HPDE6-E6E7 (cell line): ENCODE data around the gene BCAR1.
A peak's percentile ranks its signal among the peaks of the same experiment; 100 is the strongest.
"Not testable (repeated sequence)": the region's sequence is repeated elsewhere in the genome, so short reads cannot be mapped to it uniquely, and the experiment has no call there.

ENCODE experiments used
- DNase-seq: peaks from one replicate; pipeline ENCODE4 v3.0.0; 2011; ENCODE audit warnings: missing footprints; ENCODE audit errors: extremely low spot score

BCAR1 gene

GRCh38 chr16:75272097-75272551 is 20.7 kb upstream of the BCAR1 start:
- no peak for DNase-seq

GRCh38 chr16:75271441-75272096 is 20.1 kb upstream of the BCAR1 start:
- no peak for DNase-seq

GRCh38 chr16:75269358-75269757 is 17.9 kb upstream of the BCAR1 start:
- not testable (repeated sequence) for DNase-seq

- DNase-seq = peak; percentile 97
Measured at GRCh38 chr16:75267631-75268264, 16.3 kb upstream of the BCAR1 start.

GRCh38 chr16:75266738-75267630 is 15.6 kb upstream of the BCAR1 start:
- DNase-seq = no peak

- DNase-seq = peak; percentile 88
Measured at GRCh38 chr16:75265911-75266701, 14.7 kb upstream of the BCAR1 start.

GRCh38 chr16:75264999-75265910 is 13.8 kb upstream of the BCAR1 start:
- no peak for DNase-seq

GRCh38 chr16:75264457-75264998 is 13.1 kb upstream of the BCAR1 start:
- DNase-seq = no peak

GRCh38 chr16:75263963-75264445 is 12.6 kb upstream of the BCAR1 start:
- DNase-seq = no peak

GRCh38 chr16:75263291-75263962 is 12.0 kb upstream of the BCAR1 start:
- DNase-seq = no peak

GRCh38 chr16:75262800-75263127 is 11.3 kb upstream of the BCAR1 start:
- DNase-seq = no peak

- no peak for DNase-seq
Measured at GRCh38 chr16:75262104-75262799, 10.8 kb upstream of the BCAR1 start.

- no peak for DNase-seq
Measured at GRCh38 chr16:75261590-75262078, 10.2 kb upstream of the BCAR1 start.

GRCh38 chr16:75260851-75261589 is 9.6 kb upstream of the BCAR1 start:
- no peak for DNase-seq

- no peak for DNase-seq
Measured at GRCh38 chr16:75258807-75259141, 7.3 kb upstream of the BCAR1 start.

GRCh38 chr16:75257886-75258806 is 6.7 kb upstream of the BCAR1 start:
- no peak for DNase-seq

GRCh38 chr16:75256696-75257343 is 5.4 kb upstream of the BCAR1 start:
- DNase-seq = no peak
